T-helper 2 cell treated with Interferon-gamma antibody and Interleukin-4, amounts not matched to agents 5 μg/mL and 100 μg/mL, for 36 hours (primary cell): Measurements from ENCODE around the gene YDJC.
"Not testable (repeated sequence)": the region's sequence is repeated elsewhere in the genome, so short reads cannot be mapped to it uniquely, and the experiment has no call there.

Experiments used
- DNase-seq: peaks from one replicate; pipeline ENCODE4 v3.0.0; 2021; ENCODE audit warnings: low spot score
- H3K27ac Mint-ChIP-seq: one replicate; pipeline ENCODE4 v1.8.0; 2021; ENCODE audit warnings: mild to moderate bottlenecking, mixed read lengths
- H3K27me3 Mint-ChIP-seq: one replicate; pipeline ENCODE4 v1.8.0; 2021; ENCODE audit warnings: low read depth, mixed read lengths
- H3K36me3 Mint-ChIP-seq: one replicate; pipeline ENCODE4 v1.8.0; 2021; ENCODE audit warnings: low read depth, mixed read lengths
- H3K4me1 Mint-ChIP-seq: one replicate; pipeline ENCODE4 v1.8.0; 2021; ENCODE audit warnings: low read depth, mixed read lengths
- H3K4me3 Mint-ChIP-seq: one replicate; pipeline ENCODE4 v1.8.0; 2022; ENCODE audit warnings: mild to moderate bottlenecking, moderate library complexity, mixed read lengths
- H3K9me3 Mint-ChIP-seq: one replicate; pipeline ENCODE4 v1.8.0; 2021; ENCODE audit warnings: mixed read lengths

The YDJC gene

DNA sequence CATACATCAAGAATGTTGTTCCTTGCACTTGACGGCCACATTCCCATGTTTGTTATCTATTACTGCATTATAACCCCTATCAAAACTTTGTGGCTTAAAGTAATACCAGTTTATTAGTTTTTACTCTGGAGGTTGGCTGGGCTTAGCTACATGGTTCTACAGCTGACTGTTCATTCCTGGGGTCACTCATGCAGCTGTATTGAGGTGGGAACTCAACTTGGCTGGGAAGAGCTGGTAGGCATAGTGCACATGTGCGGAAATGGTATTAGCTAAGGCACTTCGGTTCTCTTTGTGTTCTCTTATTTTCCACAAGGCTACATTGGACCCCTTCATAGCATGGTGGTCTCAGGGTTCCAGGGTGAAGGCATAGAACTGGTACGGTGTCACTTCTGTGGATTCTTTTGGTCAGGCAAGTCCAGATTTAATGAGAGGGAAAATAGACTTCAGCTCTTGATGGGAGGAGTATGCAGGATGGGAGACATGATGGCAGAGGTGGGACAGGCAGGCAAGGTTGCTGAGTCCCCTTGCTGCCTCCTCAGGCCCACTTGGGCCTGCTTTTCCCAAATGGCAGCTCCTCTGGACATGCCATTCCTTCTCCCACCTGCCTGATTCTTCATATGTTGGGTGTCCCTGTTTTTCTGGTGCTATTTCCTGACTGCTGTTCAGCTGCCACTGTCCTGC is 16.1 kb downstream of the YDJC start:
- H3K36me3 Mint-ChIP-seq = peaks cover 22% of the 10 kb centered on the region
- no peak overlapping the region for H3K27ac Mint-ChIP-seq
- no peaks in the 10 kb centered on the region for H3K9me3 Mint-ChIP-seq
- H3K4me3 Mint-ChIP-seq = no peak overlapping the region
- DNase-seq = no peak
- H3K27me3 Mint-ChIP-seq = no peaks in the 10 kb centered on the region
- peaks cover 5% of the 10 kb centered on the region for H3K4me1 Mint-ChIP-seq

- Mint-ChIP-seq H3K27ac (no peak overlapping the region), H3K4me1 (peaks cover 5% of the 10 kb centered on the region), H3K4me3 (no peak overlapping the region), H3K9me3 (no peaks in the 10 kb centered on the region), H3K27me3 (no peaks in the 10 kb centered on the region), H3K36me3 (peaks cover 24% of the 10 kb centered on the region)
- DNase-seq = no peak
Observed at GRCh38 chr22:21612858-21613257, 17.0 kb downstream of the YDJC start.

- Mint-ChIP-seq H3K4me3 (no peak overlapping the region), H3K36me3 (peaks cover 30% of the 10 kb centered on the region), H3K27me3 (no peaks in the 10 kb centered on the region), H3K4me1 (peaks cover 9% of the 10 kb centered on the region), H3K27ac (peak overlapping the region; percentile 11), H3K9me3 (no peaks in the 10 kb centered on the region)
- no peak for DNase-seq
Observed at GRCh38 chr22:21611210-21611977, 18.4 kb downstream of the YDJC start.

DNA sequence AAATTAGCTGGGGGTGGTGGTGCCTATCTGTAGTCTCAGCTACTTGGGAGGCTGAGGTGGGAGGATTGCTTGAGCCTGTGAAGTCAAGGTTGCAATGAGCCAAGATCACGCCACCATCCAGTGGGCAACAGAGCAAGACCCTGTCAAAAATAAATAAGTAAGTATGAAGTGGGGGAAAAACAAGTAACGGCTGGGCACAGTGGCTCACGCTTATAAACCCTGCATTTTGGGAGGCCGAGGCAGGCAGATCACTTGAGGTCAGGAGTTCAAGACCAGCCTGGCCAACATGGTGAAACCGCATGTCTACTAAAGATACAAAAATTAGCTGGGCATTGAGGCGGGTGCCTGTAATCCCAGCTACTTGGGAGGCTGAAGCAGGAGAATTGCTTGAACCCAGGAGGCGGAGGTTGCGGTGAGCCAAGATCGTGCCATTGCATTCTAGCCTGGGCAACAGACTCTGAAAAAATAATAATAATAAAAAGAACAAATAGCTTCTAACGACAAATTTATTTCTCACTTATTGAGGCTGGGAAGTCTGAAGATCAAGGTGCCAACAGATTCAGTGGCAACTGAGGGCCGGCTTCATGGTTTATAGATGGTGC is 20.2 kb downstream of the YDJC start:
- not testable (repeated sequence) for DNase-seq, H3K4me3 Mint-ChIP-seq, H3K9me3 Mint-ChIP-seq, H3K4me1 Mint-ChIP-seq, H3K27me3 Mint-ChIP-seq, H3K27ac Mint-ChIP-seq
- peaks cover 25% of the 10 kb centered on the region for H3K36me3 Mint-ChIP-seq

DNA sequence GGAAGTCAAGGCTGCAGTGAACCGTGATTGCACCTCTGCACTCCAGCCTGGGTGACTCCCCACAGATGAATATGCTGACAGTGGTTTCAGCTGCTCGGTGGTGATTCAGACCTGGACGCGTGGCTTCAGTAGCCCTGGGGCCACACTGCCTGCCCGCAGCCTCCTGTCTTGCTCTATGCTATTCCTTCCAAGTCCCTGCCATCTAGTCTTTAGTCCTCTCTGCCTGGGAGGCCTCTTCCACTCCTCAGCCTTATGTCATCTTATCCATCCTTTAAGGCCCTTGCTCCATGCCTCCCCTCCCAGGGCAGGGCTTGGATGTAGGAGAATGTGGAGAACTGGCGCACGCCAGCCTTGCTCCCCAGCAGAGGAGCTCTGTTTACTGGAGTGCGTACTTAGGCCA is 23.0 kb downstream of the YDJC start:
- Mint-ChIP-seq H3K36me3 (peaks cover 22% of the 10 kb centered on the region), H3K4me1 (peaks cover 8% of the 10 kb centered on the region), H3K27ac (no peak overlapping the region)

DNA sequence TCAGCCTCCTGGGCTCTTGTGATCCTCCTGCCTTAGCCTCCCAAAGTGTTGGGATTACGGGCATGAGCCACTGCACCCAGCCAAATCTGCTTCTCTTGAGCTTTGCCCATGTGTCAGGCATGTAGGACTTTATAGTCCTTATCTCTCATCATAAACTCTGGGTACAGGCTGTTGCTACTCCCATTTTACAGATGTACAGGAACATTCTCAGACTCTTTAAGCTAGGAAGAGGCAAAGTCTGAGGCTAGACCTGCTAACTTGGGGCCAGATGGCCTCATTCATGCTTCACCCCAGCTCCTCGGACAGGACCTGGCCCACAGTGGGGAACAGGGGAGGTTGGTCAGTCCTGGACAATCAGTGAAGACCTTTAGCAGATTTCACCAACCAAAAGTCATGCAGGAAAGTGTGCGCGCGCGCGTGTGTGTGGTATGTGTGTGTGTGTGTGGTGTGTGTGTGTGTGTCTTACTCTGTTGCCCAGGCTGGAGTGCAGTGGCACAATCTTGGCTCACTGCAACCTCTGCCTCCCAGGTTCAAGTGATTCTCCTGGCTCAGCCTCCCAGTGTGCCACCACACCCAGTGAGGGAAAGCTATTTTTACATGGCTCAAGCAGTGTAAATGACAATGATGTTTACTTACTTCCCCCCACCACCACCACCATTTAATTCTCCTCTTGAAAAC is 23.8 kb downstream of the YDJC start:
- Mint-ChIP-seq H3K4me1 (peaks cover 8% of the 10 kb centered on the region), H3K27ac (no peak overlapping the region), H3K4me3 (no peak overlapping the region), H3K27me3 (no peaks in the 10 kb centered on the region), H3K36me3 (peaks cover 15% of the 10 kb centered on the region), H3K9me3 (no peaks in the 10 kb centered on the region)
- DNase-seq = no peak

More for the DNA sequence above, 23.0 kb downstream of the YDJC start:
- H3K4me3 Mint-ChIP-seq = no peak overlapping the region
- no peak for DNase-seq
- no peaks in the 10 kb centered on the region for H3K27me3 Mint-ChIP-seq
- H3K9me3 Mint-ChIP-seq = no peaks in the 10 kb centered on the region

DNA sequence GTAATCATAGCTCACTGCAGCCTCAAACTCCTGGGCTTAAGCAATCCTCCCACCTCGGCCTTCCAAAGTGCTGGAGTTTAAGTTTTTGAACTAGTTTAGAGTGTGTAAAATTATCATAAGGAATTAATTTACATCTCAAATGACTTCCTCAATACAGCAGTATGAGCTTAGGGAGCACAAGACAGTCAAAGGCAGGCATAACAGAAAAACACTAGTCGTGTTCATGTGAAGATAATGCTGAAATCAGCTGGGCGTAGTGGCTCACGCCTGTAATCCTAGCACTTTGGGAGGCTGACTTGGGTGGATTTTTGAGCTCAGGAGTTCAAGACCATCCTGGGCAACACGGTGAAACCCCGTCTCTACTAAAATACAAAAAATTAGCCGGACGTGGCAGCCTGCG is 25.8 kb downstream of the YDJC start:
- H3K27me3 Mint-ChIP-seq = no peaks in the 10 kb centered on the region
- no peak for DNase-seq
- no peak overlapping the region for H3K27ac Mint-ChIP-seq
- H3K4me3 Mint-ChIP-seq = no peak overlapping the region
- H3K9me3 Mint-ChIP-seq = no peaks in the 10 kb centered on the region
- H3K36me3 Mint-ChIP-seq = peaks cover 20% of the 10 kb centered on the region
- H3K4me1 Mint-ChIP-seq = peaks cover 11% of the 10 kb centered on the region

- peaks cover 9% of the 10 kb centered on the region for H3K4me1 Mint-ChIP-seq
Observed at GRCh38 chr22:21602579-21602978, 27.2 kb downstream of the YDJC start.

GRCh38 chr22:21599053-21599893 is 30.5 kb downstream of the YDJC start:
- Mint-ChIP-seq H3K36me3 (peaks cover 38% of the 10 kb centered on the region), H3K4me3 (no peak overlapping the region), H3K27me3 (no peaks in the 10 kb centered on the region), H3K4me1 (peaks cover 7% of the 10 kb centered on the region), H3K27ac (peak overlapping the region; percentile 29), H3K9me3 (no peaks in the 10 kb centered on the region)
- no peak for DNase-seq

More at GRCh38 chr22:21602579-21602978, 27.2 kb downstream of the YDJC start:
- Mint-ChIP-seq H3K36me3 (peaks cover 20% of the 10 kb centered on the region), H3K9me3 (no peaks in the 10 kb centered on the region), H3K27ac (no peak overlapping the region), H3K4me3 (no peak overlapping the region), H3K27me3 (no peaks in the 10 kb centered on the region)
- DNase-seq = no peak

GRCh38 chr22:21598302-21598701 is 31.5 kb downstream of the YDJC start:
- Mint-ChIP-seq H3K36me3 (peaks cover 48% of the 10 kb centered on the region), H3K27me3 (no peaks in the 10 kb centered on the region), H3K27ac (peak overlapping the region; percentile 63), H3K4me3 (no peak overlapping the region), H3K9me3 (no peaks in the 10 kb centered on the region), H3K4me1 (peaks cover 7% of the 10 kb centered on the region)
- no peak for DNase-seq

DNA sequence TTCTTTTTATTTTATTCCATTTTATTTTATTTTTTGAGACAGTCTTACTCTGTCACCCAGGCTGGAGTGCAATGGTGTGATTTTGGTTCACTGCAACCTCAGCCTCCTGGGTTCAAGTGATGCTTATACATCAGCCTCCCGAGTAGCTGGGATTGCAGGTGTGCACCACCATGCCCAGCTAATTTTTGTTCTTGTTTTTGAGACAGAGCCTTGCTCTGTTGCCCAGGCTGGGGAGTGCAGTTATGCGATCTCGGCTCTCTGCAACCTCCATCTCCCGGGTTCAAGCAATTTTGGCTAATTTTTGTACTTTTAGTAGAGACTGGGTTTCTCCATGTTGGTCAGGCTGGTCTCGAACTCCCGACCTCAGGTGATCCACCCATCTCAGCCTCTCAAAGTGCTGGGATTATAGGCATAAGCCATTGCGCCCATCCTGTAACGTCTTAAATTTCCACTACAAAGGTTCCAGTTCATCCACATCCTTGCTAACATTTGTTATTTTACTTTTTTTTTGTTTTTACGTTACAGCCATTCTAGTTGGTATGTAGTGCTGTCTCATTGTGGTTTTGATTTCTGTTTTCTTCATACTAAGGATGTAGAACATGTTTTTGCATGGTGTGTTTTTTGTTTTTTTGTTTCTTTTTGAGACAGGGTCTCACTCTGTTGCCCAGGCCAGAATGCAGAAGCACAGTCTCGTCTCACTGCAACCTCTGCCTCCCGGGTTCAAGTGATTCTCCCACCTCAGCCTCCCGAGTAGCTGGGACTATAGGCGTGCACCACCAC is 33.3 kb downstream of the YDJC start:
- not testable (repeated sequence) for H3K4me3 Mint-ChIP-seq, H3K4me1 Mint-ChIP-seq, DNase-seq, H3K27me3 Mint-ChIP-seq, H3K9me3 Mint-ChIP-seq, H3K27ac Mint-ChIP-seq
- H3K36me3 Mint-ChIP-seq = peaks cover 54% of the 10 kb centered on the region

DNA sequence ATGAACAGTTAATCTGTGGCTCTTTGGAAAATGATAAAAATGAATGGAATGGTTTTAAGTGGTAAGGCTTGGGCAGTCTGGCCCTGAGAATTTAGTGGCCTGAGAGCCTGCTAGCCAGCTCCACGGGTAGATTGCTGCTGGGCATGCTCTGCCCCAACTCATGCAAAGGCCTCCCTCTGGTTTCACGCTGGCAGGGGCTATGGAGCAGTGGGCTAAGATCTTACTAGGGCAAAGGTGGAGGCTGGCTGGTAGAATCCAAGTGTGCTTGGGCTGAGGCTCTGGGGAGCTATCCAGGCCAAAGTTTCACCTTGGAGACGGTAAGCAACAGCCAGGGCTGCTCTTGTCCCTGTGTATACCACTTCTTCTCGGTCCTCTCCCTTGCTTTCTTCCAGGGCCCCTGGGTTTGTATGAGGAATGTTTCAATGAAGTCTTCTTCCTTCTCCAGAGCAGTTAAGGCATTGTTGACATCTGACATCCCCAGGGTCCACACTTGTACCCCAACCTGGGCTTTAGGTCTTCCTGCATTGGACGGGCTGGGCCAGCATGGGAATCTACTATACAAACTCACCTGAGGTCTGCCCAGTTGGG is 34.9 kb downstream of the YDJC start:
- H3K9me3 Mint-ChIP-seq = no peaks in the 10 kb centered on the region
- peaks cover 60% of the 10 kb centered on the region for H3K36me3 Mint-ChIP-seq
- DNase-seq = no peak
- H3K27me3 Mint-ChIP-seq = no peaks in the 10 kb centered on the region
- H3K4me1 Mint-ChIP-seq = peaks cover 9% of the 10 kb centered on the region
- no peak overlapping the region for H3K27ac Mint-ChIP-seq
- H3K4me3 Mint-ChIP-seq = no peak overlapping the region
